Measurements from ENCODE around the gene NTRK2.

Gene NTRK2

DNA sequence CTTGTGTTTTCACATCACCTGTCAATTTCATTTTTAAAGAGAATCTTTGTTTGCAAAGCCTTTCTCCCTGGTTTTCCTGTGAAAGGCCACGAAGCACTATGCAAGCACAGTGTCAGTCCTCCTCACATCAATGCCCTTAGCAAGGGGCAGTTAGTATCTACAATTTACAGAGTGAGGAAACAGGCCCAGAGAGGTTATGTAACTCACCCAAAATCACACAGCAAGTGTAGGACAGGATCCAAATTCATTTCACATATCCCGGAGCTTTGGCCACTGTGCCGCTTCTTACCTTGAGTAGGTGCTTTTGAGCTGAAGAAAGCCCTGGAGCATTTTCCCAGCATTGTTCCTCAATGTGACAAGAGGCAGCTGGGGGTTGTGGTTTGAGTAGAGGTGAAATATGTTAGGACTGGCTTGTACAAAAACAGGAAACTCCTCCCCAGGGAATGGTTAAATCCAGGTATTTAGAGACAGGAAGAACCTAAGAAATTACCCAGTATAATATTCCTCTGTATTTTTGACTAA is 283.8 kb downstream of the NTRK2 start:
- no peak overlapping the region for H3K4me2 ChIP-seq (ENCODE audit: low read depth, low read length, poor library complexity, severe bottlenecking)
- no peak overlapping the region for H2AFZ ChIP-seq (ENCODE audit: low read length)
- no peaks in the 10 kb centered on the region for H3F3A ChIP-seq (ENCODE audit: low read depth)
- no peaks in the 10 kb centered on the region for H4K20me1 ChIP-seq (ENCODE audit: insufficient read depth, low read length, poor library complexity, severe bottlenecking)
- H3K27me3 ChIP-seq (ENCODE audit: insufficient read depth, low read length, poor library complexity, severe bottlenecking) = no peaks in the 10 kb centered on the region
- H3K9me3 ChIP-seq (ENCODE audit: insufficient read depth, low read depth, low read length) = no peaks in the 10 kb centered on the region
- H3K9me2 ChIP-seq (replicated peaks; ENCODE audit: low read depth, low read length) = no peaks in the 10 kb centered on the region
- H3K4me1 ChIP-seq (ENCODE audit: insufficient read depth, low read length, poor library complexity, severe bottlenecking) = no peaks in the 10 kb centered on the region
- H3K36me3 ChIP-seq (ENCODE audit: insufficient read depth, low read length) = no peaks in the 10 kb centered on the region
- no peak for TF ChIP-seq EZH2phosphoT487 (IDR thresholded peaks at IDR 0.05; ENCODE audit: borderline replicate concordance)
- TF ChIP-seq, protein P1, sequence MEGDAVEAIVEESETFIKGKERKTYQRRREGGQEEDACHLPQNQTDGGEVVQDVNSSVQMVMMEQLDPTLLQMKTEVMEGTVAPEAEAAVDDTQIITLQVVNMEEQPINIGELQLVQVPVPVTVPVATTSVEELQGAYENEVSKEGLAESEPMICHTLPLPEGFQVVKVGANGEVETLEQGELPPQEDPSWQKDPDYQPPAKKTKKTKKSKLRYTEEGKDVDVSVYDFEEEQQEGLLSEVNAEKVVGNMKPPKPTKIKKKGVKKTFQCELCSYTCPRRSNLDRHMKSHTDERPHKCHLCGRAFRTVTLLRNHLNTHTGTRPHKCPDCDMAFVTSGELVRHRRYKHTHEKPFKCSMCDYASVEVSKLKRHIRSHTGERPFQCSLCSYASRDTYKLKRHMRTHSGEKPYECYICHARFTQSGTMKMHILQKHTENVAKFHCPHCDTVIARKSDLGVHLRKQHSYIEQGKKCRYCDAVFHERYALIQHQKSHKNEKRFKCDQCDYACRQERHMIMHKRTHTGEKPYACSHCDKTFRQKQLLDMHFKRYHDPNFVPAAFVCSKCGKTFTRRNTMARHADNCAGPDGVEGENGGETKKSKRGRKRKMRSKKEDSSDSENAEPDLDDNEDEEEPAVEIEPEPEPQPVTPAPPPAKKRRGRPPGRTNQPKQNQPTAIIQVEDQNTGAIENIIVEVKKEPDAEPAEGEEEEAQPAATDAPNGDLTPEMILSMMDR (conservative IDR thresholded peaks at IDR 0.05; ENCODE audit: low read length) = no peak
- no peak overlapping the region for H3K9ac ChIP-seq (ENCODE audit: low read depth, low read length, poor library complexity, severe bottlenecking)
- H3K4me3 ChIP-seq (ENCODE audit: low read length, poor library complexity, severe bottlenecking) = no peak overlapping the region
- H3K79me2 ChIP-seq (ENCODE audit: insufficient read depth, low read length) = no peaks in the 10 kb centered on the region

DNA sequence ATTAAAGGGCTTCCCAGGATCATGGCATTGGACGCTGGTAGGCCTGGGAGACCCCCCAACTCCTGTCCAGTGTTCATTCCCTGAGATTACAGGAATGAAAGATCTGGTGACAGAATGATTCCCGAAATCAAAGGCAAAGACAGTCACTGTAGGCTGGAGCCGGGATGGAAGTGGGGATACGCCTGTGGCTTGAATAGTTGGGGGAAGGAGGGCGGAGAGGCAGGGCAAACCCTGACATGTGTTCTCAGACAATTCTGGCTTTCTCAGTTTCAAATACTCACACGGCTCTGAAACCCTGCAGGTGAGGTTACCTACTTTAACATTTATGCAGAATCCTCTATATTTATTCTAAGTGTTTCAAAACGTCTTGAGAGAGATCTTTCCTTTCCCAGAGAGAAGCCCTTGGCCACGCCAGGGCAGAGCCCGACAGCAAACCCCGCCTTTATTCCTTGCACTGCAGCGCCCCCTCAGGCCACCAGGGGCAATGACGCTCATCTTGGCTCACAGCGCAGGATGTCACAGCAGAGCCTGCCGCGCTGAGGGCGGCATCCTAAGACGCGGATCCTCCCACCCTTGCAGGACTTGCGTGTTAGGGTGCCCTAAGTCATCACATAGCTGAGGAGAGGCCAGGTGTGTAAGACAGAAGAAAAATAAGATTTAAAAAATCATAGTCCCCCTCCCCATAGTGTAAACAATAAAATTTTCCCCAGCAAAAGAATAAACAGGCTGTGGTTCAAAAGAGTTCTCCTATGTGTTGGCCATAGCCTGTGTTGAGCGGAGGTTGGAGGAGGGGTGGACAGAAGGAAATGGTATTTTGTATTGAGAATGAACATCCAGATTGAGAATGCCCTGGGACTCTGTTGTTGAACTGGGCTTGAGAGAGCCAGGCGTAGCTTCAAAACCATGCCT is 284.5 kb downstream of the NTRK2 start:
- Histone ChIP-seq H3K27me3 (ENCODE audit: insufficient read depth, low read length, poor library complexity, severe bottlenecking) (no peaks in the 10 kb centered on the region), H3F3A (ENCODE audit: low read depth) (no peaks in the 10 kb centered on the region), H4K20me1 (ENCODE audit: insufficient read depth, low read length, poor library complexity, severe bottlenecking) (no peaks in the 10 kb centered on the region), H2AFZ (ENCODE audit: low read length) (no peak overlapping the region), H3K9me3 (ENCODE audit: insufficient read depth, low read depth, low read length) (no peaks in the 10 kb centered on the region), H3K4me1 (ENCODE audit: insufficient read depth, low read length, poor library complexity, severe bottlenecking) (no peaks in the 10 kb centered on the region), H3K79me2 (ENCODE audit: insufficient read depth, low read length) (no peaks in the 10 kb centered on the region), H3K4me2 (ENCODE audit: low read depth, low read length, poor library complexity, severe bottlenecking) (no peak overlapping the region), H3K4me3 (ENCODE audit: low read length, poor library complexity, severe bottlenecking) (no peak overlapping the region), H3K9ac (ENCODE audit: low read depth, low read length, poor library complexity, severe bottlenecking) (no peak overlapping the region), H3K36me3 (ENCODE audit: insufficient read depth, low read length) (no peaks in the 10 kb centered on the region), H3K9me2 (replicated peaks; ENCODE audit: low read depth, low read length) (no peaks in the 10 kb centered on the region)
- TF ChIP-seq, protein P1 (conservative IDR thresholded peaks at IDR 0.05; ENCODE audit: low read length) = peak; percentile 57
- TF ChIP-seq EZH2phosphoT487 (IDR thresholded peaks at IDR 0.05; ENCODE audit: borderline replicate concordance) = no peak

DNA sequence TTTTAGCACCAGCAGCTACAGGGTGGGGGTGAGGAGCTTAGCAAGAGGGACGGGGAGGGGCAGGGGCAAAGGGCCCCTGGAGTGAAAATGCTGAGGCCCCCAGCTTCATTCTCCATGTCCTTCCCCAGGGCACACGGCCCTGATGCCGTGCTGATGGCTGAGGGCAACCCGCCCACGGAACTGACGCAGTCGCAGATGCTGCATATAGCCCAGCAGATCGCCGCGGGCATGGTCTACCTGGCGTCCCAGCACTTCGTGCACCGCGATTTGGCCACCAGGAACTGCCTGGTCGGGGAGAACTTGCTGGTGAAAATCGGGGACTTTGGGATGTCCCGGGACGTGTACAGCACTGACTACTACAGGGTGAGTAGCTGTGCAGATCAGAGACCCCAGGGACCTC is 285.6 kb downstream of the NTRK2 start:
- Histone ChIP-seq H2AFZ (ENCODE audit: low read length) (no peak overlapping the region), H3K4me3 (ENCODE audit: low read length, poor library complexity, severe bottlenecking) (no peak overlapping the region), H3K79me2 (ENCODE audit: insufficient read depth, low read length) (no peaks in the 10 kb centered on the region), H3K4me1 (ENCODE audit: insufficient read depth, low read length, poor library complexity, severe bottlenecking) (no peaks in the 10 kb centered on the region), H3K36me3 (ENCODE audit: insufficient read depth, low read length) (no peaks in the 10 kb centered on the region), H4K20me1 (ENCODE audit: insufficient read depth, low read length, poor library complexity, severe bottlenecking) (no peaks in the 10 kb centered on the region), H3K4me2 (ENCODE audit: low read depth, low read length, poor library complexity, severe bottlenecking) (no peak overlapping the region), H3K27me3 (ENCODE audit: insufficient read depth, low read length, poor library complexity, severe bottlenecking) (no peaks in the 10 kb centered on the region), H3K9me2 (replicated peaks; ENCODE audit: low read depth, low read length) (no peaks in the 10 kb centered on the region), H3K9me3 (ENCODE audit: insufficient read depth, low read depth, low read length) (no peaks in the 10 kb centered on the region), H3F3A (ENCODE audit: low read depth) (no peaks in the 10 kb centered on the region), H3K9ac (ENCODE audit: low read depth, low read length, poor library complexity, severe bottlenecking) (no peak overlapping the region)
- no peak for TF ChIP-seq EZH2phosphoT487 (IDR thresholded peaks at IDR 0.05; ENCODE audit: borderline replicate concordance)
- TF ChIP-seq, protein P1 (conservative IDR thresholded peaks at IDR 0.05; ENCODE audit: low read length) = no peak

Data from Loucy (cell line).